ENCODE data around the gene C5AR2.

The C5AR2 gene

GRCh38 chr19:47310819-47311218 is 21.2 kb upstream of the C5AR2 start:
- Mint-ChIP-seq H3K9me3 (no peaks in the 10 kb centered on the region), H3K4me3 (no peak overlapping the region), H3K36me3 (ENCODE audit: low read depth) (no peaks in the 10 kb centered on the region), H3K4me1 (no peaks in the 10 kb centered on the region), H3K27ac (no peak overlapping the region), H3K27me3 (ENCODE audit: low read depth, poor library complexity) (peaks cover 63% of the 10 kb centered on the region)
- no peak for DNase-seq
- no peak for TF ChIP-seq CTCF (IDR thresholded peaks at IDR 0.05)

- TF ChIP-seq CTCF (IDR thresholded peaks at IDR 0.05) = no peak
- Mint-ChIP-seq H3K27me3 (ENCODE audit: low read depth, poor library complexity) (peaks cover 64% of the 10 kb centered on the region), H3K4me1 (no peaks in the 10 kb centered on the region), H3K36me3 (ENCODE audit: low read depth) (no peaks in the 10 kb centered on the region), H3K27ac (no peak overlapping the region), H3K9me3 (no peaks in the 10 kb centered on the region), H3K4me3 (no peak overlapping the region)
- no peak for DNase-seq
Observed at GRCh38 chr19:47312366-47313006, 19.5 kb upstream of the C5AR2 start.

GRCh38 chr19:47313754-47314295 is 18.1 kb upstream of the C5AR2 start:
- no peak for TF ChIP-seq CTCF (IDR thresholded peaks at IDR 0.05)
- H3K9me3 Mint-ChIP-seq = no peaks in the 10 kb centered on the region
- no peak for DNase-seq
- no peaks in the 10 kb centered on the region for H3K36me3 Mint-ChIP-seq (ENCODE audit: low read depth)
- H3K4me1 Mint-ChIP-seq = no peaks in the 10 kb centered on the region
- peaks cover 66% of the 10 kb centered on the region for H3K27me3 Mint-ChIP-seq (ENCODE audit: low read depth, poor library complexity)
- no peak overlapping the region for H3K4me3 Mint-ChIP-seq
- no peak overlapping the region for H3K27ac Mint-ChIP-seq

GRCh38 chr19:47315125-47315821 is 16.7 kb upstream of the C5AR2 start:
- no peak for DNase-seq
- H3K27me3 Mint-ChIP-seq (ENCODE audit: low read depth, poor library complexity) = peaks cover 59% of the 10 kb centered on the region
- TF ChIP-seq CTCF (IDR thresholded peaks at IDR 0.05) = no peak
- no peaks in the 10 kb centered on the region for H3K9me3 Mint-ChIP-seq
- H3K36me3 Mint-ChIP-seq (ENCODE audit: low read depth) = no peaks in the 10 kb centered on the region
- H3K27ac Mint-ChIP-seq = no peak overlapping the region
- H3K4me1 Mint-ChIP-seq = no peaks in the 10 kb centered on the region
- H3K4me3 Mint-ChIP-seq = no peak overlapping the region

GRCh38 chr19:47316513-47316912 is 15.5 kb upstream of the C5AR2 start:
- no peak overlapping the region for H3K4me3 Mint-ChIP-seq
- peaks cover 53% of the 10 kb centered on the region for H3K27me3 Mint-ChIP-seq (ENCODE audit: low read depth, poor library complexity)
- no peak overlapping the region for H3K27ac Mint-ChIP-seq
- DNase-seq = no peak
- H3K36me3 Mint-ChIP-seq (ENCODE audit: low read depth) = no peaks in the 10 kb centered on the region
- no peak for TF ChIP-seq CTCF (IDR thresholded peaks at IDR 0.05)
- H3K4me1 Mint-ChIP-seq = no peaks in the 10 kb centered on the region
- peaks cover under 1% of the 10 kb centered on the region for H3K9me3 Mint-ChIP-seq

Measured in nephron progenitor cell (in vitro differentiated cells).